NCI-H1417 treated with DMSO at 0.1 percent for 48 hours (cell line): ENCODE measurements around the gene GLYATL3.

ENCODE experiments used
- DNase-seq: peaks from one replicate; lab custom pipeline; 2025; lab: John Stamatoyannopoulos, UW

GLYATL3 gene

DNA sequence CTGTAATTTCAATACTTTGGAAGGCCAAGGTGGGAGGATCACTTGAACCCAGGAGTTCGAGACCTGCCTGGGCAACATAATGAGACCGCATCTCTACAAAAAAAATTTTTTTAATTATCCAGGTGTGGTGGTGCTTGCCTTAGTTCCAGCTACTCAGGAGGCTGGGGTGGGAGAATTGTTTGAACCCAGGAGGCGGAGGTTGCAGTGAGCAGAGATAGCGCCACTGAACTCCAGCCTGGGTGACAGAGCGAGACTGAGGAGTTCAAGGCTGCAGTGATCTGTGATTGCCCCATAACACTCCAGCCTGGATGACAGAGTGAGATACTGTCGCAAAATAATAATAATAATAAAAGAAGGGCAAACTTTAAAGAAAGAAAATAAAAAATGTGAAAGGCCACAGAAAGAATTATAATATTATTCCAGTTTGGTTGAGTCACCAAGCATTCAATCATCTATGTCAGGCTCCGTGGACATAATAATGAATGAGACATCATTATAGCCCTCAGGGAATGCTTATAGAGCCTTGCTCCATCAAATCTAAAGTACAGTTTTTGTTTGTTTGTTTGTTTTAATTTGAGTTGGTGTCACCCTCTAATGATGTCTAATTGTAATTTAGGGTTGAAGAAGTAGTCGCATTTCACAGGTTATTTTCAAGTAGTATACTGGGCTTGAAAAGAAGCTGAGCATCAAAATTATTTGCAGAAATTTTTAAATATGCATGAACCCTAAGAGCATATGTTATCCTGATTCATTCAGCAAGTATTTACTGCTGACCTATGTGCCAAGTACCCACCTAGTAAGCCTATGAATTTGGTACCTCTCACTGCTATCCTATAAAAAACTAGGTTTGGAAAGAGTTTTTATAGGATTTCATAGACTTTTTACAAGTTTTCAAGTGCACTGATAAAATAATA, 15.1 kb downstream of the GLYATL3 start:
- no peak for DNase-seq

DNA sequence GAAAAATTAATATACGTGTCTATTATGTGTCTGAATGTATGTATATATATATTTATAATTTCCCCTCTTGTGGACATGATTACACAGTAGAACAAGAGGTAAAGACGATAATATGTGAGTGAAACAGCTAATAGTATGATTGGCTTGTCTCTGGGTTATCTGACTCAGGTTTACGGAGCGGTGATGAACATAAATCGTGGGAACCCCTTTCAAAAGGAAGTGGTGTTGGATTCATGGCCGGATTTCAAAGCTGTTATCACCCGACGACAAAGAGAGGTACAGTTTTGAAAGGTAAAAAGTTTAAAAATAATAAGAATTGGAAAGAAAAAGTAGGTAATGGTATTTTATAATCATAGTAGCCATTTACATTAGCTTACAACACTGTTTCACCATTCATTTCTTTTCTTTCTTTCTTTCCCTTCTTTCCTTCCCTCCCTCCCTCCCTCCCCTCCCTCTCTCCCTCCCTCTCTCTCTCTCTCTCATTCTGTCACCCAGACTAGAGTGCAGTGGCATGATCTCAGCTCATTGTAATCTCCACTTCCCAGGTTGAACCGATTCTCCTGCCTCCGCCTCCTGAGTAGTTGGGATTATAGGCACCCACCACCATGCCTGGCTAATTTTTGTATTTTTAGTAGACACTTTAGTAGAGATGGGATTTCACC, 15.9 kb downstream of the GLYATL3 start:
- DNase-seq = no peak

DNA sequence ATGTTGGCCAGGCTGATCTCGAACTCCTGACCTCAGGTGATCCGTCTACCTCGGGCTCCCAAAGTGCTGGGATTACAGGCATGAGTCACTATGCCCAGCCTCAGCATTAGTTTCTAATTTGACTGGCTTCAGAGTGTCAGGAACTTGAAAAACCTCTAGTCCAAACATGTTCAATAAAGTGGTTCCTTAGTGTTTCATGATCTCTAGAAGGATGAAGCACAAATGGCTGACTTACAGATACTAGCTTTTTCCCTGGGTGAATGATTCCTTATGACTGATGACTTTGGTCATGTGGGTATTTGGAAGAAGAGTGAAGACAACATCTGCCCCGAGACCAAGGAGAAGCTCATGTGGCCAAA, 16.4 kb downstream of the GLYATL3 start:
- no peak for DNase-seq

DNA sequence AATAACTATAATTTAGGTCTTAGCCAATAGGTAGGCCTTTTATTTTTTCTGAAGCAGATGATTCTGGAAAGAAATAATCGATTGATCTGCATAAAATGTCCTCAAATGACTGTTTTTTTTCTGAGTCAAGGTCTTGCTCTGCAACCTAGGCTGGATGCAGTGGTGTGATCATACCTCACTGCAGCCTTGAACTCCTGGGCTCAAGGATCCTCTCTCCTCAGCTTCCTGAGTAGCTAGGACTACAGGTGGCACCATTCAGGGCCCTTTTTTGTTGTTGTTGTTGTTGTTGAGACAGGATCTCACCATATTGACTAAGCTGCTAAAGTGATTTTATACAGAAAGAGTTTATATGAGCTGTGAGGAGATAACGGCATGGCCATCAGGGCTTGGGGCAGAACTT, 18.2 kb downstream of the GLYATL3 start:
- DNase-seq = no peak

DNA sequence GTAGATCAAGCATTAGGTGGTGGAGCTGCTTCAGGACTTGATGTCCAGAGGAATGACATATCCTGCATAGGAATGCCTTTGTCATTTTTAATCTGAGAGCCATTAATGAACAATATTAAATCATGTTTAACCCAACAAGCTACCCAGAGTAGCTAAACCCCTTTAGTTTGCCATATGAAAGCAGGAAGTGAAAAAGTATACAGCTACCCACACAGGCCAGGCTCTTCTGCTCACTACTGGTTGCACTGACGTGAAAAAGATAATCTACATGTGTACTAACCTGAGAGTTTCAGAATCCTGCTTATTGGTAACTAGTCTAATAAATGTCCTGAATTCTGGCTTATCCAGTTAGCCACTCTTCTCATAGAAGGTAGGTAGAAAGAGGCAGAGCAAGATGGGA, 19.9 kb downstream of the GLYATL3 start:
- no peak for DNase-seq

DNA sequence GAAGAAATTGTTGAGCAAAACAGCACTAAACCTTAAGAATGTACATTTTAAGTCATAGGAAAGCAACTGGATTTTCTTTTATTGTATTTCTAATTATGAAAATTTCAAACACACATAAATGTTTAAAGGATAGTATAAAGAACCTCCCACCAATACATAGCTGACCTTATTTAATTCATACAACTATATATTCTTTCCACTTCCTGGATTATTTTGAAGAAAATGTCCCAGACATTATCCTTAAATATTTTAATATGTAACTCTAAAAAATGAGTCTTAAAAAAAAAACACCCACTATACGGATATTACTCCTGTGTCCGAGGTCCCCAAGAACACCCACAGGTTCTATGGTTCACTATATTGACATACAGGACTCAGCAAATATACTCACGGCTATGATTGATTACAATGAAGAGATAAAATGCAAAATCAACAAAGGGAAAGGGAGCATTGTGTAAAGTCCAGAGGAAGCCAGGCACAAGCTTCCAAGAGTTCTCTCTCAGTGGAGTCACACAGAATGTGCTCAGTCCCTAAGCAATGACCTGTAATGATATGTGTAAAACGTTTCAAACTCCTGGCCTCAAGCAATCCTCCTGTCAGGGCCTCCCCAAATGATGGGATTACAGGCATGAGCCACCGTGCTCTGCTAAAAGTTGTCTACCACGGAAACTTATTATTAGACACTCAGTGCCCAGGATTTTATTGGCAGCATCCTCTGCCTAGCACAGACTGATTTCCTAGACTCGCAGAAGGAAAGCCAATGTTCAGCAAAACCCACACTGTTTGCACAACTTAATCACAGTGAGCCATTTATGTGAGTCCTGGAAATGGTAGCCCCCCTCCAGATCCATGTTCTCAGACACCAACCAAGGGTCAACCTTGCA, 23.2 kb downstream of the GLYATL3 start:
- DNase-seq = no peak

DNA sequence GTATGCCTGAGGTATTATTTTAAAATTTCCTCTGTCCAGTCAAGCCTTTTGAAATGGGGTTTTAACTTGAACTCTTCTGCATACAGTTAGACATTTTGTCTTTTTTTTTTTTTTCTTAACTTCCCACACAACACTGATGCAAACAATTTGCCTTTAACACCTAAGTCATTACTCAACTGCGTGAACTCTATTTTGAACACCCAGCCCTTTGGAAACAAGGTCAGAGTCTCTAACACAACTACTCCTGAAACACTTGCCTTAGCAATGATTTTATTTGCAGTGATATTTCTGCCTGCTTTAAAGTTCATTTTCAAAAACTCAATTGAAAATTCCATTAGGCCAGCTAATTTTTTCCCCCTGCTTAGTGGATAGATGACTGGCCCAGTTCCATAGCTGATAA, 24.2 kb downstream of the GLYATL3 start:
- DNase-seq = no peak

DNA sequence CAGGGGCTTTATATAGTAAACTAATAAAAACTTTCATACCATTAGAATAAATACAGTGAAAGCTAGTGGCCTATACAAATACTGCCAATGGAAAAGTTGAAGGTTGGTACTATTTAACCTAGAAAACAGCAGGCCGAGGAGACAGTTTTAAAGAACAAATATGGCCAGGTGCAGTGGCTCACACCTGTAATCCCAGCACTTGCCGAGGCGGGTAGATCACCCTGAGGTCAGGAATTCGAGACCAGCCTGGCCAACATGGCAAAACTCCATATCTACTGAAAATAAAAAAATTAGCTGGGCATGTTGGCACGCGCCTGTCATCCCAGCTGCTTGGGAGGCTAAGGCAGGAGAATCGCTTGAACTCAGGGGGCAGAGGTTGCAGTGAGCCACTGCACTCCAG, 24.8 kb downstream of the GLYATL3 start:
- DNase-seq = no peak

DNA sequence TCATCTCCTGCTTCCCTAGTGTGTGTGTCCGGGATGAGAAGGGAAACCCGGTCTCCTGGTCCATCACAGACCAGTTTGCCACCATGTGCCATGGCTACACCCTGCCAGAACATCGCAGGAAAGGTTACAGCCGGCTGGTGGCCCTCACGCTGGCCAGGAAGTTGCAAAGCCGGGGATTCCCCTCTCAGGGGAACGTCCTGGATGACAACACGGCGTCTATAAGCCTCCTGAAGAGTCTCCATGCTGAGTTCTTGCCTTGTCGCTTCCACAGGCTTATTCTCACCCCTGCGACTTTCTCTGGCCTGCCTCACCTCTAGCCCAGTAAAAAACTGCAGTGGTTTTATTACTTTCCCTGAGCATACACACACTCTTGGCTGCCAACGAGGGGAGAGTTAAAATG, 26.9 kb downstream of the GLYATL3 start:
- no peak for DNase-seq

DNA sequence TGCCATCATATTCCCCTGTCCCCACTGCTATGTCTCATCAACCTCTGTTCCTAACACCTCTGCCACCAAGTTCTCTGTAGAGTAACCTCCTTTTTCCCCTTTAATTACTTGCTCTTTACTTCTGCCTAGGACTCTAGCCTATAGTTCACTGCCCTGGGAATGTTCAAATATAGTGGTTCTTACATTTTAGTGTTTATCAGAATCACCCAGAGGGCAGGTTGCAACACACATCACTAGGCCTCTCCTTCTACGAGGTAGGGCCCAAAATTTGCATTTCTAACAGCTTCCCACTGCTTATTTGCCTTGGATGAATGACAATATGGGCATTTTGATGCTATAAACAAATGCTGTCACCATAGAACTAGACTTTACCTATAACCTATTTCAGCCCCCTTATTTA, 27.6 kb downstream of the GLYATL3 start:
- no peak for DNase-seq

DNA sequence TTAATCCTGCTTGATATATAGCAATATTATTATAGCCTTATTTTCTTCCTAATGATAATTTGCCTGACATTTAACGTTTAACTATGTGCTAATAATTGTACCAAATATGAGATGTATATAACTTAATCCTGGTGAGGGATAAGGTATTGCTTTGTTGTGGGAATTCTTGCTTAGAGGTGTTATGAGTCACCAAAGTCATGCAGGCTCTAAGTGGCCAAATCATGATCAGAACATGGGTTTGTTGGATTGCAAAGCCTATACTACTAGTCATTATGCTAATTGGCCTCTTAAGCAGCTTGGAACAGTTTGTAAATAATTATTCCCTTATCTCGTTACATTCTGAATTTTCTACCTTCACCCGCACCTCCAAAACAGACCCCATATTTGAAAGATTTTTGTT, 28.8 kb downstream of the GLYATL3 start:
- no peak for DNase-seq

DNA sequence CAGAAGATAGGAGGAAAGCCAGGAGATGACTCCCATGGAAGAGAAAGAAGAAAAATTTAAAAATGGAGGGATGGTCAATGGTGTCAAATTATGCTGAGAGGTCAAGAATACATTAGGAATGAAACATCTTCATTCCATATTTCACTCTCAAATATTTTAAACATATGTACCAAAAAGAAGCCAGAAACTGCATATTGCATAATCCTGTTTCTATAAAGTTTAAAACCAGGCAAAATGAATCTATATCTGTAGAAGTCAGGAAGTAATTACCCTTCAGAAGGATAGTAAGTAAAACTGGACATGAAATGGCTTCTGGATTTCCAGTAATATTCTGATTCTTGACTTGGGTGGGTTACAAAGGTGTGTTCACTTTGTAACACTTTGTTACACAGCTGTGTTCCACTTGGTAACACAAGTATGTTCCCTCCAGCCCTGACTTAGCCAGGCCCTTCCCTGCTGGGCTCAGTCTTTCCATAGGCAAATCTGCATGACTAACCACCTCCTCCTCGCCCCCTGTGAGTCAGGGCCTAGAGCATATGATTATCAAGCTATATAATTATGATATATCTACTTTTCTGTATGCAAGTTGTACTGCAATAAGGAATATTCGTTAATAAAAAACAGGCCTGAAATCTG, 30.5 kb downstream of the GLYATL3 start:
- DNase-seq = no peak

DNA sequence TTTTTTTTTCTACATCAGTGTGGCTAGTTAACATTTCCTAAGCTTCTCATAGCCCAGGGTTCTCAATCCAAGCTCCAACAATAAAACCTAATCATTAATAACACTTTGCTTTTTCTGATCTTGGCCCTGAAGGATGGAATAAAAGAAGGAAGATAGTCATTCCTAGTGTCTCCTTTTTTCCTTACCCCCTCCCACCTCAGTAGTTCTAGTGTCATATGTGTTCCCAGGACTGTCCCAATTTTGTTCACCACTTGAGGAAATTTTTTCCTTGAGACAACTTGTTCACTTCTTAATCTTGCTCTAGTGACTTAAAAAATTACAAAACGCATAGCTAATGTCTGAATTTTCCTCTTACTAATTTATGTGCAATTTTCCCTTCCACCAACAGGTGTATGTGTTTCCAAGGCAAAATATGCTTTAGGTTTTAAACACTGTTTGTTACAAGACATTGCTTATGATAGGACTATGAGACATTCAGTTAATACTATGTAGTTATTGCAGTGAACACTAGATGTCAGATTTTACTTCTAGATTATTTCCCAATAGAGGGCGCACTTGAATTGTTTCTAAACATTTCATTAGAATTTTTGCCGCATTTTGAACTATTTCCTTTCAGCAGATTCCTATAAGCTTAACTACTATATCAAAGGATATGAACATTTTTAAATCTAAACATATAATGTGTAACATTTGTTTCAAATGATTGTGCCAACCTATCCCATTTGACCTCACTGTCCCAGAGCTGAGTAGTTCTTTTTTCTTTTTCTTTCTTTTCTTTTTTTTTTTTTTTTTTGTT, 32.2 kb downstream of the GLYATL3 start:
- DNase-seq = no peak

DNA sequence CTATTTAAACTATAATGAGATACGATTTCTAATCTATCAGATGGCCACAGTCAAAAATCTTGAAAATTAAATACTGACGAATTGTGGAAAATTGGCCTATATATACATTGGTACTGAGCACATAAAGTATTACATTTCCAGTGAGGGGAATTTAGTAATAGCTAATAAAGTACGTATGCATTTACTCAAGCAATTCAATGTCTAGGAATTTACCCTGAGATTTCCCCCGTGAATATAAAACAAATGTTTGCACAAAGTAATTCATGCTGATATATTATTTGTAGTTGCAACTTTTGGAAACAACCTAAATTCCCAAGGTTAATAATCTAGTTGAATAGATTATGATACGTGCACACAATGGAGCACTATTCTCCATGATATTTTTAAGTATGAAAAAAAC, 36.1 kb downstream of the GLYATL3 start:
- DNase-seq = no peak

DNA sequence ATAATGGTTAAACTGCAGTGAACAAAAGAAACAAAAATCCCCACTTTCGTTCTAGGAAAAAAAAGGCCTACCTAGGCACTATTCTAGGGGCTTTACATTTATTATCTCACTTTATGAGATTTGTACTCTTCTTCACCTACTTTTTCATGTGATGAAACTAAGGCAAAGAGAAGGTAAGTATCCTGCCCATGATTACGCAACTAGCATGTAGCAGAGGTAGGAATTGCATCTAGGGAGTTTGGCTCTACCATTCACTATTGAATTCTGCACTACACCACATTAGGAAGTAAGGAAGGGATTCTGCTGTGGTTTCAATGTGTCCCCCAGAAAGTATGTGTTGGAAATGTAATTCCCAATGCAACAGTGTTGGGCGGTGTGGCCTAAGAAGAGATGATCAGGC, 39.4 kb downstream of the GLYATL3 start:
- no peak for DNase-seq

DNA sequence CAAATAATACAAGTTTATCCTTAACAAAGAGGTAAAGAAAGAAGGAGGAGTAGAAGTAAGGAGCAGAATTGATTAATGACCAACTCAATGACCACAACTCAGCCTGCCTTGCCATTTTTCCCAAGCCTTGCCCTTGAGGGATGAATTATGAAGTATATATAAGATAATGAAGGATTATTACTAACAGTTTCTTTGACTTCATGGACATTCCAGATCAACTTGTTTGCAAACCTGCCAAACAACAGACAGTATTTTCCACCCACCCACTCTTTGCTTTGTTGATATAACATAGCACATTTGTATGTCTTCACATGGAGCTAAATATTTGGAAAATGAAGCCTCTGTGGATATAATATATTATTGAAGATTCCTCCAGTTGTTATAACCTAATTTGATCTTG, 40.9 kb downstream of the GLYATL3 start:
- no peak for DNase-seq

DNA sequence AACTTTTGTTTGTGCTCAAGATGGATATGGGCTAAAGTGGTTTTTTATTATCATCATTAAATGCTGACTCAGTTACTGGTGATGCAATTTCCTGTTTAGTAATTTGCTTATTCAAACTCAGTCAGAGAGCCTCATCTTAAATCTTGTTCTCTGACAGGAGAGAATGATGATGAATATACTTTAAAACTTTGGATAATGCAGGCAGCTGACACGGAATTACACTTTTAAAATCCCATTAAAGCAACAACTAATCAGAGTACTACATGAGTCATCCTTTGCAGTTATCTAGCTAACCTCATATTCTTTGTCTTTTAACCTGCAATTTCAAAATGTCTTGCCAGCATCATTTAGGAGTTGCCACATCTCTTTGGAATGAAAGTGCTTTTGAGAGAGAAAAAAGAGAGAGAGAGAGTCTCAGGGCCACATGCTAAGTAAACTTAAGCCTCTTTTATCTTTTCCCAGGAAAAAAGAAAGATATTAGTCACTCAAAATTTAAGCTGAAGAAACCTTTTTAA, 41.5 kb downstream of the GLYATL3 start:
- DNase-seq = no peak

DNA sequence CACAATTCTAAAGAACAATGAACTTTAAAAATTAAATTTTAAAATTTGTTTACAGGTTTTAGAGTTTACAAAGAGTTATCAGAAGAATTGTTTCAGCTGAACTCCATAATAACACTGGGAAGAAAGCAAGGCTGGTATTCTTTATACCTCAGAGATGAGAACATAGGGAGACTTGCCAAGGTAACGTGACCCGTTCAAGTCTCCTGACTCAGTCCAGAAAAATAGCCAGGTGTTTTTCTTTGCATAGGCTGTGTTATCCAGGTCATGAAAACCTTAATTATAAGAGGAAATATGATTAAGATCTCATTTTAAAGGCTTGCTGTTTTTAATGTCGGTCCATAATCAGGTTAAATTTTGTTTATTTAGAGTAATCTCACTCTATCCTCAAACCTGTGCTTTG, 42.2 kb downstream of the GLYATL3 start:
- DNase-seq = no peak

DNA sequence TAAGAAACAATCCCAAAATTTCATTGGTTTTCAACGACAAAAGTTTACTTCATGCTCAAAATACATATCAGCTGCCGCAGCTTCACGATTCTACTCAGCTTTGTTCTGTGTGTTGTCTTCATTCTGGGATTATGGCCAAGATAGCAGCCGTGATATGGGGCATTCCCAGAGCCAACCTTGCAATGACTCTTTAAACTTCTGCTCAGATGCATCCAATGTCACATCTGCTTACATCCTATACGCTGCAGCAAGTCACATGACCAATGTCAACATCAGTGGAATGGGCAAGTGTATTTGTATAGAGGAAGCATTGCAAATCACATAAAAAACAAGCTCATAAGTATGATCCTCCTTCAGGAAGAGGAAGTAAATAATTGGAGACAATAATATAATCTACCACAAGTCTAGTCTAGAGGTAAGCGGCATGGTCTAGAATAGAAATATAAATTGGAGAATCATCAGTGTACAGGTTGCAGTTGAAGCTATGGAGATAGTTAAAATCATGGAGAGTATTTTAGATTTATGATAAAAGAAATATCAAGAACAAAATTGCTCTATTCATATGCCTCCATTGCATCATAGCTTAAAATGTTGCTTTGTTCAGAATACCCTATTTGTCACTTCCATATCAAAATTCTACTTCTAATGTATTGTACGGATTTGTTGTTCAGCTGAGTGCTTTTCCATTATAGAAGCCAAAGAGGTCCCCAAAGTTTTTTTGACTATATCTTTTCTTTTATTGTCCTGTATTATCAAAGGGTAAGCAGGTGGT, 43.5 kb downstream of the GLYATL3 start:
- no peak for DNase-seq

DNA sequence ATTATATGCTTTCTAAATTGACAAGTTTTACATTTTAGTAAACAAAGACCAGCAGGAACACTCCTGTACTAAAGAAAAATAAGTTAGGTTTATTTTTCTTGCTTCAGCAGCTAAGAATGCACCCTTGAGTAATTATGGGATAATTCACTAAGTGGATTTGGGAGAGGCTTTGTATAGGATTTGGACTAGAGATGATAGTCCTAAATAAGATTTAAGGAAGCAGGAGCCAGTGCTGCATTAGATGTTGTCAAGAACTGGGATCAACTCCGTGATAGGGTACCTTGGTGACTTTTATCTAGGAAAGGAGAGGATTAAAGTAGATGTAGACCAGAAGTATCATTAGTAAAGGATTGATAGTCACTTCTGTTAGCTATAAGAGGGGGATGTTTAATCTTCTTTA, 46.6 kb downstream of the GLYATL3 start:
- DNase-seq = no peak
